T-helper 1 cell (primary cell): Measurements from ENCODE around the gene CHL1.

ENCODE experiments used
- DNase-seq, 5 donors: peaks; one replicate each; pipeline ENCODE4 v3.0.0-alpha.2; 2012 to 2020

CHL1 gene

DNA sequence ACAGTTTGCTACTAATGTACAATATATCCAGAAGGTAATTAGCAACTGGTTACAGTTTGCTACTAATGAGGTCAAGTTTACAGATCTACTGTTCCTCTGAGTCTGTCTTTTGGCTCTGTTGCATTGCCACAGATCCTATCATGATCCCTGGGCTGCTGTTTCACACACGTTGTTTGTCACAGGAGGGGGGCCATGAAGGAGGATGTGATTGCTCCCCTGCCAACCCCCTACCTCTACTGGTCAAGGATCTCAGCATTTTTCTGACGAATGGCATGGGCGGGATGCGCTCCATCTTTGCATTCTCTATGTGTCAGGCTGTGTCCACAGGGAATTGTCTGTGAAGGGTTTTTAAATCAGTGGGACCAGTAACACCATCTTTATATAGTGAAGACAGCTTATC, 91.9 kb downstream of the CHL1 start:
- DNase-seq: no peak

DNA sequence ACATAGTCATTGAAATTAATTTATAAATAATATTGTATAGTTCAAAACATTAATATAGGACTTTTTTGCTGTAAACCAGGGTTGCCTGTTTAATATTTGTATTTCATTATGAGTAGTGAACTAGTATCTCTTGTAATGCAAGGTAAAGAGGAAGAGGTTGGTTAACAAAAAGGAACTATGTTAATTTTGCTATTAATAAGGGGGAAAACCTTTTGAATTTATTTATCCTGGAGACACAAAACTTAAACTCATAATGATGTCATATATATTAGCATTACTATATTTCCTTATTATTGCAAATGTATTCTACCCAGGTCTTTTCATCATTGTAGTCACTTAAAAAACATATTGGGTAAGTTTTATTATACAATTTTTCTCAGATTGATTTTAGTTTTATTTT, 94.5 kb downstream of the CHL1 start:
- no peak for DNase-seq

DNA sequence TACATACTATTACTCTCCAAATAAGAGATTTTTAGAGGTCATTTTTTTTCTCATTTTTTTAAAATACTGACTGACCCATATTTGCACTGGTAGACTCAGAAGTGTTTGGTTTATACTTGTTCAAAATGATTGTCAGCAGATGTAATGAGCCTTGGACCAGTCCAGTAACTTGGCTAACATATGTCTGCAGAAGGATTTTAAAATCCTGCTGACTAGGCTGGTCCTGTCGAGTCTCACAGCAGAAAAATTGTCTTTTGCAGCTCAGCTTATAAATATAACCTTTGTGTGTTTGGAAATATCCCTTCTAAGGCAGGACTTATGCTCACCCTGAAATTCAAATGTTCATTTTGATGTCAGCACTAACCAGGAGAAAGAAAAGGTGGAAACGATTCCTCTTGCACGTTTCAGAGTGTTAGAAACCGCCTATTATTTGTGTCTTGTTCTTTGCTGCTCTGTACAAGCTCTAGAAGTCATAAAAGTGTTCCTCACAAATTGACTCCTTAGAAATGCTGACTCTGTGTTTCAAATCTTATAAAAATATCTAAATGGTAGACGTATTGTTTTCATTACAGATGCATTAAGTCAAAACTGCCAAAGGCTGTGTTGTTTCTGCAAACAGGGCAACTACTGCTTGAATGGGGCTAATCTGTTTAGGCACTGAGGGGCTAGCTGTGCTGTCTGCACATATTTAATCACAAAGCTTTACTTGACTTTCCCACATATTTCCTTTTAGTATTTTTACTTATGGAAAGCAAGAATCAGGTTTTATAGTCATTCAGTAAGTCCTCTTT, 95.3 kb downstream of the CHL1 start:
- no peak for DNase-seq

DNA sequence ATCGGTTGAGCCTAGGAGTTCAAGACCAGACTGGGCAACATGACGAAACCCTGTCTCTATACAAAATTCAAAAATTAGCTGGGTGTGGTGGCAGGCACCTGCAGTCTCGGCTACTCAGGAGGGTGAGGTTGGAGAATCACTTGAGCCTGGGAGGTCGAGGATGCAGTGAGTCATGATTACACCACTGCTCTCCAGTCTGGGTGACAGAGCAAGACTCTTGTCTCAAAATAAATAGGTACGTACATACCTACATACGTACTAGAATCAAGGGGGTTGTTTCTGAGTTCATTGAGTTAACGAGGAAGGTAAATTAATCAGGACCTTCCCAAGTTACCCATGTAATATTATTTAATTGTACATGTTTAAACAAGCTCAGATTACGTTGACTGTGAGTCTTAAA, 97.5 kb downstream of the CHL1 start:
- DNase-seq: no peak

DNA sequence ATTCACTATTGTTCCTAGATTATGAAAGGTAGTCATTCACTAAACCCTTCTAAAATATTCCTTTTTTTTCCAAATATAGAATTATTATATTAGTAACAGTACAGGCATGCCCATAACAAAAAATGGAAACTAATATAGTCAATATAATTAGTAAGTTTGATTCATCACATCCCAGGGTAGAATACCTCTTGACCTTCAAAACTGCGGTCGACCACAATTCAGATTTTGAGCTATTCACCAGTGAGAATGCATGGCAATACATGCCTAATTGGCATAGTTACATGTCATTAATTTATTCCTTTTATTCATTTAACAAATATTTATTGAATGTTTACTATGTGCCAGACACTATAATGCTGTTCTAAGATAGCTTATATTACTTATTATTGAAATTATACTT, 98.0 kb downstream of the CHL1 start:
- no peak for DNase-seq

DNA sequence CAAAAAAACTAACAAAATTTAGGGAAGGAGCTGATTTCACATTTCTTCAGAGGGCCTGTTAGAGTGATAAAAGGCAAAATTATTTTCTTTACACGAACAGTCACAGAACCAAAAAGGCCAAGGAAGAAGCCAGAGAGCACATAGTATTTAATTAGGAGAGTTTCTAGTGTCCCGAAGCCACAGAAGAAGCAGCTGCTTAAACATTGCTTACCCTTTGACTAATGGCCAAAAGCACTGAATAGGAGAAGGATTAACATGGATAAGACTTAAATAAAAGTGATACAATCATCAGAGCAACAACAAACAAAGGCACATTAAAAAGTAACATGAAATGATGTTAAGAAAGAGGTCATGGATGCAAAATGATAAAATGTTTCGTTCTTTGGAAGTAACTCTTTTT, 98.6 kb downstream of the CHL1 start:
- DNase-seq: no peak

DNA sequence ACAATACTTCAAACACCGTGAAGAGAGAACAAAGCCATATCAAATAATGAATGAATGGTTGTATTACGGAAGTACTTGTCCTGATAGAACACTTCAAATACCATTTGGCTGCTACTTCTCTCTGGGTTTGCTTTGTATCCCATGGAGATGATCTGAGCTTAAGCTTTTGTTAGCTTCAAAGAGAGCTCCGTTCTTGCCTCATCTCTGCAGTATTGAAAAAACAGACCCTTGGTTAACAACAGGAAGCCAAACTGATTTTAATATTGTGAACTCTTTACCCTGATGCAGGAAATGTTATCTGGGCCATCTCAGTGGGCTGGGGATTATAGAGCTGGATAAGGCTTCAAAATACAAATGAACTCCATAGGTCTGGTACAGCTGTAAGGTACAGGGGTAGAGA, 101.0 kb downstream of the CHL1 start:
- no peak for DNase-seq

DNA sequence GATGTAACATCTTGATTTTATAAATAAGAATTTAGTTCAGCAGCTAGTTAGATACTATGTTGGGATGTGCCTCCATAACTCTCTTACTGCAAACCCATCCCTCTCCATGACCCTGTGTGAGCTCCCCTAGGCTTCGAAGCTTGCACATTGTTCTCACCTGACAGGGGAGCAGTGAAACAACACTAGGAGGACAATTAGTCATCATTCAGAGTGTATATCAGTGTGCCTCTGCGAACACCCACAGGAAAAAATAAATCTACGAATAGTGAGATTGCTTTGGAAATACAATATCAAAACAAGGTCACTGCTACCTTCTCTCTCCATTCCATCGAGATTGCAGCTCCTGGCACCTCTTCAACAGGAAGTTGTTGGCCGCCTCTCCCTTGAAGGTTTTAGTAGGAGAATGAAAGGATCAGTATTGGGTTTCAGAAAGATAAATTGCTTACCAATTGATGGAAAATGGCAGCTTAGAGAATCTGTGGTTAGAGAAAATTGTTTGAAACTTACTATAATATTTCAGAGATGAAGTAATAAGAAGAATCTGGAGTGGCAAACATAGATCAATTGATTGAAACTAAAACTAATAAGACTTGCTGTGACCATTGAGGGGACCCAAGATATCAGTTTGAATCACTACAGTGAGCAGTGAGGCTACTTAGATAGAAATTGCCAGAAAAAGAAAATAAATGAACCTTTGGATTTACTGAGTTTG, 103.2 kb downstream of the CHL1 start:
- no peak for DNase-seq

DNA sequence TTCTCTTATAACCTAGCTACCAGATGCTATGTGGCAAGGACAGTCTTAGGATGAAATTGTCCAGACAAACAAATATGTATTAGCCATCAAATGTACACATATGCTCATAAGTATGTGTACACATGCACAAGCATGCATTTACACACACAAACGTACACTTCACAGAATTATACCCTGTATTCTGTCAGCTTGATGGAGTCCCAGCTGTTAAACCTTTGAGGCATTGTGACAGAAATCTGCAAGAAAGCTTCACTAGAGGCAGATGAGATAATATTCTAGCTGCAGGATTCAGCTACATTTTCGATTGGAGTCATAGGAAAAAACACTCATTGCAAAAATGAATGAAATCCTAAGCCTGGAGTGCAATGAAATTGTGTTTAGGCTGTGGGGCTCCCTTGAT, 110.6 kb downstream of the CHL1 start:
- DNase-seq: no peak

DNA sequence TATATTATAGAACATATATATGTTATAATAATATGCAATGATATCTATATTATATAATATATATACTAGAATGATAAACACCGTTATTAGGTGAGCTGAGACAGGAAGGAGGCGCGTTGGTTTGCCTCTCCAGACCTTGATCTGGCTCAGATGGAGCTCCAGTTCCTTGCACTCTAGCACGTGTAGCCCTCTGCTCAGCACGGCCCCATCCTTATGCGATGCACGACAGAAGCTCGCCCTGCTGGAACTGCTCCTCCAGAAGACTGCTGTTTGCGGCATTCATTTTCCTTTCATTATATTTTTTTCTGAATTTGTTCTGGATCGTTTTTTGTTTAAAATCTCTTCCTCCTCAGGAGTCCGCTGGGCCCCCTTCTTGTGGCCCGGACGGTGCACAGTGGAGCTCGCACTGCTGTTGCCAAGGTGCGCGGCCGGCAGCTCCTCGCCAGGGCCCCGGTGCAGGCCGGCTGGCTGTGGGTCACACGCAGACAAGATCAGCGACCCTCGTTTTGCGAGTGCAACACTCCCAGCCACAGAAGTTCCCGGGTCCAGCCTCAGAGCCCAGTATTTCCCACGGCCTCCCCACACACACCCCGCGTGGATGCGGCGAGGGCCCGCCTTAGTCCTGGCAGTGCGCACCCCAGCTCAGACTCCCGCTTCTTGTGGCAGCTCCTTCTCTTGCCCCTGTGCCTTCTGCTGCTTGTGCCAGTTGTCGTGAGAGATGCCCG, 112.2 kb downstream of the CHL1 start:
- no peak for DNase-seq

DNA sequence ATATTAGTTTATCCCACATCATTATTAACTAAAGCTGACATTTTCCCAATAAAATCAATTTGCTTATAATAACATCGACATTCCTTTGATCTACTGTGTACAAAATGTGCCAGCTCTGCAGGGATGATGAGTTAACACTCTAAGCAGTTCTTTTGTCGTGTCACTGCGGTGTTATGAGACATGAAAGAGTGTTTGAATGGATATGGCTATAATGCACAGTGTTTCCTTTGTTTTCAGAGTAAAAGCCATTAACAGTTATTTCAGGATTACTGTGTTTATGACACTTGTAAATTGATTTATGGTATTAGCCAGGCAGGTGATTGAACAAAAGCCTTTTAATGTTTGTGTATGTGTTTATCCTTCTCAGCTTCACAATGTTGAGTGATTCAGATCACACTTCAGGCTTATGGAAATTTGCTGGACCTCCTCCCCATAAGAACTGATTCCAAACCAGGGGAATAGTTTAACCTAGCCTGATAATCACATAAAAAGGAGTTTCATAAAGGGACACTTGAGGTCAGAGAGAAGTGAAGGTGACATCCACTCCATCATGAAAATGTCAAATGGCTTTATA, 115.7 kb downstream of the CHL1 start:
- DNase-seq: no peak

DNA sequence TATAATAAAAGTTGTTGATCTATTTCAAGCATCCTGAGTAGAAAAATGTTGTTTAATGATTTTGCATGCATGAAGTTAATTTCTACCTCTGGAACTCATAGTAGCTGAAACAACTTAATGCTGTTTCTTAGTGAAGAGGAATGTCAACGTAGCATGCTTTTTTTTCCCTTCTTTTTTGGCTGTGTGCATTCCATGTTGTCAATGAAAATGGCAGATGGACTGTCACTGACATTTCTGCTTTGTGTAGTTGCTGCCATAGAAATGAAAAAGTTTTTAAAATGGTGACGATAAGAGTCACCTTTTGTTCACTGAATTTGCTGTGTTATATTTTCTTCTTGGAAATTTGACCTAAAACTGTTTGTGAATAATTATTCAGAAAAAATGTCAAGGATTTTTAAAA, 116.3 kb downstream of the CHL1 start:
- no peak for DNase-seq

DNA sequence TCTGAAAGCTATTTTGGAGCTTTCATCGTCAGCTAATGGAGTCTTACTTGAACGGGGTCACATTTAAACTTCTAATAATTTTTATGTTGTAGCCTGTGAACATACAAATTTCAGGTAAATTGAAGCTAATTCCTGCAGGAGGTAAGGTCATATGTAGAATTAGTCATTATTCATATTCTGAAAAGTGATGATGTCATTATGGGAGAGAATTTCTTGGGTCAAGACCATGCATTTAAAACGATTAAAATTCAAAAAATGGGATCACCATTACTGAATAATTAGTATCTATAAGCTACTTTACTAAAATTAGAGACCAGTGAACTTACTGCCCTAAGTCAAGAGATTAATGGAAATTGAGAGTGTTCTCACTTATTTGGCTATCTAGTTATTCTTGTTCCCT, 120.4 kb downstream of the CHL1 start:
- DNase-seq: no peak

DNA sequence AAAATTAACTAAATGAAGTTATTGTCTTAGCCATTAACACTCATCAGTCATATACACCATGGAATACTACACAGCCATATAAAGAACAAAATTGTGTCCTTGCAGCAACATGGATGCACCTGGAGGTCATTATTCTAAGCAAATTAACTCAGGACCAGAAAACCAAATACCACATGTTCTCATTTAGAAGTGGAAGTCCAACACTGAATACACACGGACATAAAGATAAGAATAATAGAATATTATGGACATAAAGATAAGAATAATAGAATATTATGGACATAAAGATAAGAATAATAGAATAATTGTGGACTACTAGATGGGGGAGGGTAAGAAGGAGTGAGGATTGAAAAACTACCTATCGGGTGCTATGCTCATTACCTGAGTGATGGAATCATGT, 122.3 kb downstream of the CHL1 start:
- no peak for DNase-seq

DNA sequence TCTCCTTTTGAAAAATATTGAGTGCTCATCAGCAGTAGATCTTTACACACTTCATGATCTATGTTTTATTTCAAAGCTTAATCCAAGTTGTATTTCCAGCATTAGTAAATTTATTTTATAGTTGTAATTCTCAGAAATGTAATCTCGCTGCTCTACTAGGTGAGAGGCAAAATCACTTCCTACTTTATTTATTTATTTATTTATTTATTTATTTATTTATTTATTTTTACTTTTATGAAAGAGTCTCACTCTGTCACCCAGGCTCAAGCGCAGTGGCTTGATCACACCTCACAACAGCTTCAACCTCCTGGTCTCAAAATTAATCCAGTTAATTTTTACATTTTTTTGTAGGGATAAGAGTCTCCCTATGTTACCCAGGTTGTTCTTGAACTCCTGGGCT, 127.9 kb downstream of the CHL1 start:
- no peak for DNase-seq

DNA sequence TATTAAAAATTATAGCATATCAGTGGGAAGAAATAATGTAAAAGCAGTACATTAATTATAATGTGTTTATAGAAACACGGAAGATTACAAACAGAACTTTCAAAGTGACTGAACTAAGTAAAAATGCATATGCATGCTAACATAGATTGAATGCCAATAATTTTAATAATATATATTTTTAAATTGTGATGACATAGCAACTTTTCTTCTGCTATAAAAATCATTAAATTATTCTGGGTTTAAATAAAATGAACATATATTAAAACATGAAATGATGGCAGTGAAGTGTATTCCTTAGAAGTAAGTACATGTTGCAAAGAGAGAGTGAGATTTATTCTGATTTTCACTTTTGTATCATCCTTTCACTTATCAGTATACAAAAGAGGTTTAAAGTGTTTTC, 128.9 kb downstream of the CHL1 start:
- DNase-seq: no peak

DNA sequence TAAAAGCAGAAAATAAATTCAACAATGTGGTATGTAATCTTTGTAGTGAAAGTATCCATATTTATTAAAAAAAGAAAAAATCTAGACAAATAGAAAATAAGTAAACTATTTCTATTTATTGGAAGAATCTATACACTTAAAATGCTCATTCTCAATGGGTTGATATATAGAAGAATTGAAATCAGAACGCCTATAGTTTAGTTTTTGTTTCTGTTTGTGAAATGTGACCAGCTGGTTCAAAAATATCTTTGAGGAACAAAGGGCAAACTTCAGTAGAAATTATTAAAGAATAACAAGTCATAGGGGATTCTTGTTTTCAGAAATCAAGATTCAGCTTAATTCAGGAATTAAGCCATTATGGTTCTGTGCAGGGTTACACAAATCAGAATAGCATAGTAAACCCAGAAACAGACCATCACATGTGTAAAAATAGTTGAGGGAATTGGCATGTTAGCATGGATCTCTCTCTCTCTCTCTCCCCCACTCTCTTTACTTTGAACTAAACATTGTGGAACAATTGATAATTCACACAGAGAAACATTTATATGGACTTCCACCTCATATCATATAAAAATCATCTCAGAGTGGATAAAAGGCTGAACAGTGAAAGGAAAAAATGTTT, 134.0 kb downstream of the CHL1 start:
- no peak for DNase-seq

DNA sequence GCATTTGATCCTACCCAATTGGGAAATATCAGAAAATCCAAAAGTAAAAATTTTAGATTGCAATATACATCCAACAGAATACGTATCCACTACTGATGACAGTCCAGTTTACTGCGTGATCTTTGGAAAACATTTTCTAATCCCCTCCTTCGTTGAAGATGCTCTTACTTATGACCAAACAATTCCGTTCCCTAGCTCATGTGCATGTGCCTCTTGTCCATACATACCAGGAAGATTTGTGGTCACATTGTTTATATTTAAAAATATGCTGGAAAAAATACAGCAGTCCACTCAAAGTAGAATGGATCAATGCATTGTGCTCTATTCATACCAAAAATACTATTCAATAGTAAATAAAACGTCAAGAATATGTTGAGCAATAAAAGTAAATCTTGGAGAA, 135.3 kb downstream of the CHL1 start:
- DNase-seq: no peak

DNA sequence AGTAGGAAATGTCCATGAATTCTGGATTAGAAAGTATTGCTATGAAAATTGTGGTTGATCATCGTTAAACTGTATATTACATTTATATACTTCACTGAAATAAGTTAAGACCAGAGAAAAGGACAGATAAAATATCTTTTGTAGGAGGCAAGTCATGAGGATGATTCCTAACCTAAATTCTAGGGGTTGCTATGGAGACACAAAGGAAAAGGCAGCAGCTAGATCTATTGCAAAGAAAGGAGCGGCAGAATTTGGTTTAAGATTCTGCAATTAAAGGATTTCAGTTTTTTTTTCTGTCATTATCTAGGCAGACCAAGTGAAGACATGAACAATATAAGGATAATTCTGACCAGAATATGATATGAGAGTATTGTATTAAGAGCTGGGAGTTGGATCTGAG, 136.1 kb downstream of the CHL1 start:
- DNase-seq: no peak

DNA sequence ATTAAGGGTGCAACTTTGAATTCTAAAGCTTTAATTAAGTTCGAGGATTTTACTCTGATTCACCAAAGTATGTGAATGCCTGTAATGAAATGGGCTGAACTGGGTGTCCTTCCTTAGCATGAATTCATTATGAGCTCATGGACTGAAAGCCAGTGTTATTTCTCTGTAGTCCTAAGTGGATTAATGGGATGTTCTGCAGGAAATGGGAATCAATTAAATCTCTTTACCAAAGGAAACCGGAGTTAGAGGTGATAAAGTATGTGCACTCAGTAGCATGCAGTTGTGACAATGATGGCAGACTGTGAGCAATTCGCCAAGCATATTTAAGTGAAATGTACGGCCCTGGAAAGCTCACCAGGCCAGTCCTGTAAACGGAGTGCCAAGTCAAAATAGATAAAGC, 138.7 kb downstream of the CHL1 start:
- DNase-seq: no peak

DNA sequence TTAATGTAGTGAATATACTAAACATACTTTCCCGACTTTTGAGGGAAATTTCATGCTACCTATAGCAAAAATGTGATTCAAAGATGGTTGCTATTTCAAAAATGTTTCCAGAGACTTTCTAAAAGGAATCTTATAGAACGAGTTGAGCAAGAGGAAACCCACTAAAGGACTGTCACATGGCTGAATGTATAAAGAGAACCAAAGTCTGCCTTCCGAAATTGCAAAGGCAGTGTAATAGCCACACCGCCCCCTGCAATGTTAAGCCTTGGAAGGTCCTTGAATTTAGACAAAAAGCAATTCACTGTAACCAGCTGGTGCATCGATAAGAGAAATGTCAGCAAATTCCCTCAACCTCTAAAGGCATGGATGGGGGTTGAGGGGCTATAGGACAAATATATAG, 142.8 kb downstream of the CHL1 start:
- no peak for DNase-seq

DNA sequence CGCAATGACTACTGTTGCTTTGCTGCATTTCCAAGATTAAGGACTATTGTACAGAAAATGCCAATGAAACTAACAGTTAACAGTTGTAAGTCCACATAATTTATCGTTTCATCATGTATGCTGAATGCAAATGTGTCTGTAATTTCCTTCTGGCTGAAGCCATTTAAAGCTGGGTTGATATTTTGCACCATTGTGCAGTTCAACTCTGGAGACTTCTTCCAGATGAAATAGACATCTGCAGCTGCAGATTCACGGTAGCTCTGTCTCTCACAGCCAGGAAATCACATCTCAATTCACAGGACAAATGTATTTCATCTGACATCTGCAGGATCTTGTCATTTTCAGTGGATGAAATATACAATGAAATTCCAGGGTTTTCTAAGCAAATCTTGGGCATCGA, 145.4 kb downstream of the CHL1 start:
- DNase-seq: no peak

DNA sequence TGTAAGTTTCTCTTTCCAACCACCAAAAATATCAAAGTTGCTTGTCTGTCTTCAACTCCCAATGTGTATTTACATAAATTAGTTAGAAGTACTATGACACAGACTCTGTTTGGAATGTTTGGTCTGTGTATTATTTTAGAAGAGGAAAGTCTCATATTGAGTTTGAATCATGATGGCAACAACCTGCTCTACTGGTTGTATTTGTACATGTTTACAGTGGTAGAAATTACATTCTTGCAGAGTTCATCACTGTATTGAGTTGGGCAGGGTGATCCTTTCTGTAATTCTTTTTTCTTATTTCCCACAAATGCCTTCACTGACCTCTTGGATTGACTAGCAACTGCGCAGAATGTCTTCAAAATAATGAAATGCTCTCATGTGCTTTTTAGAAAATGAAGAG, 149.6 kb downstream of the CHL1 start:
- DNase-seq: no peak
